GM19351 (cell line): Measurements from ENCODE around the gene PDCD1.
"Not testable (repeated sequence)": the region's sequence is repeated elsewhere in the genome, so short reads cannot be mapped to it uniquely, and the experiment has no call there.

Source experiments
- ATAC-seq: cut with Tn5 transposase; IDR thresholded peaks from one replicate; pipeline ENCODE4 v1.9.1; 2021; ENCODE audit warnings: mild to moderate bottlenecking, moderate library complexity; ENCODE audit not compliant: unreplicated experiment

The PDCD1 gene

DNA sequence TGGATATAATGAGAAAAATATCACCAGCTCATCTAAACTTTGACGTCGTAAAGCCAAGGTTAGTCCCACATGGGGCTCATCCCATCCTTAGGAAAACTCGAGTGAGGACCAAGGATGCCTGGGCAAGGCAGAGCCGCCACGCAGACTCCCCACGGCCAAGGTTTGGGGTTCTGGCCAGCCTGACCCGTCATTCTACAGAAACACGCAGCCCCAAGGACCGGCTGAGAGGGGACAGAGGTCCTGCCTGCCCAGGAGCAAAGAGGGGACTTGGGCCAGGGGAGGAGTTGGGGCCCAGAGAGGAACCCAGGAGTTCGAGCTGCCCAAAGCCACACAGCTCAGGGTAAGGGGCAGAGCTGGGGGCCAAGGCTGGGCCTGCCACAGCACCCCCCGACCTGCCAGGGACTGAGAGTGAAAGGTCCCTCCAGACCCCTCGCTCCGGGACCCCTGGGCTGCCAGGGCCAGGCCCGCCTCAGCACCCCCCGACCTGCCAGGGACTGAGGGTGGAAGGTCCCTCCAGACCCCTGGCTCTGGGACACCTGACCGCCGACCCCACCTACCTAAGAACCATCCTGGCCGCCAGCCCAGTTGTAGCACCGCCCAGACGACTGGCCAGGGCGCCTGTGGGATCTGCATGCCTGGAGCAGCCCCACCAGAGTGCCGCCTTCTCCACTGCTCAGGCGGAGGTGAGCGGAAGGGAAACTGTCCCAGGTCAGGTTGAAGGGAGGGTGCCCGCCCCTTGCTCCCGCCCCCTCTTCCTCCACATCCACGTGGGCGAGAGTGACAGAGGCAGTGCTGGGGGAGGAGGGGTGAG is at the start of gene PDCD1:
PDCD1 (minus strand) TSS at position 689 of the 811 bp plus-strand sequence; CDS start at position 633, 56 bp downstream.
- ATAC-seq, result no peak

DNA sequence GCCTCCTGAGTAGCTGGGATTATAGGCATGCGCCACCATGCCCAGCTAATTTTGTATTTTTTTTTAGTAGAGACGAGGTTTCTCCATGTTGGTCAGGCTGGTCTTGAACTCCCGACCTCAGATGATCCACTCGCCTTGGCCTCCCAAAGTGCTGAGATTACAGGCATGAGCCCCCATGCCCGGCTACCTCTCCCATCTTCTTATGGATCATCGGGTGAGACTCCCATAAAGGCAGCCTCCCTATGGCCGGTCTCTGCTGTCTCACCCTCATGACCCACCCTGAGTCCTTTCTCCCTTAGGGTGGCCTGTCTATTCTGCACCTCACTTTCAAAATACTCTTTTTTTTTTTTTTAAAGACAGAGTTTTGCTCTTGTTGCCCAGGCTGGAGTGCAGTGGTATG is 49.1 kb upstream of the PDCD1 start:
- not testable (repeated sequence) for ATAC-seq

DNA sequence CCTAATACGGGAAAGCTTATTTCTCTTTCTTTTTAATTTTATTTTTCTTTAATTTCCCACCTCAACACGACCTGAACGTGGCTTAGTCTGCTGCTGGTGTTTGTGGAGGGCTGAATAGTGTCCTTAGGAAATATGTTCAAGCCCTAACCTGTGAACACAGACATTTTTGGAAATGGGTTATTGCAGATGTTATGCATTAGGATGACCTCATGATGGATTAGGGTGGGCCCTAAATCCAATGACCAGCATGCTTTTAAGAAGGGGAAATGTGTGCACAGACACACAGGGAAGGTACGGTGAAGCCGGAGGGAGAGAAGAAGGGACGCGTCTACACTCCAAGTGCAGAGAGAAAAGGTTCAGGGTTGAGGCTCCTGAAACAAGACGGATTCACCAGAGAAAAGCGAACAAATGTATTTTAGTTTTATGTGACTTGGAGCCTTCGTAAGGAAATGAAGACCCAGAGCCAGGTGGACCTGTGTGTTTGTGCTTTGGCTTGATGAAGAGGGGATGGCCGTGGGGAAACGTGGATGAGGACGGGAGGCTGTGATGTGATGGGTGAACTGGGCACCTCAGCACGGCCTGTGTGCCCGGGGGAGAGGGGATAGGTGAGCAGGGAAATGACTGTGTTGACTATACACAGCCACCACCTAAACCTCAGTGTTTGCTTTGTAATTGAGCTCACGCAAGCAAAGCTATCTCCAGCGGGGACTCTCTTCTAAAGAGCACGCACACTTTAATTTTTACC is 48.3 kb upstream of the PDCD1 start:
- ATAC-seq, result no peak

DNA sequence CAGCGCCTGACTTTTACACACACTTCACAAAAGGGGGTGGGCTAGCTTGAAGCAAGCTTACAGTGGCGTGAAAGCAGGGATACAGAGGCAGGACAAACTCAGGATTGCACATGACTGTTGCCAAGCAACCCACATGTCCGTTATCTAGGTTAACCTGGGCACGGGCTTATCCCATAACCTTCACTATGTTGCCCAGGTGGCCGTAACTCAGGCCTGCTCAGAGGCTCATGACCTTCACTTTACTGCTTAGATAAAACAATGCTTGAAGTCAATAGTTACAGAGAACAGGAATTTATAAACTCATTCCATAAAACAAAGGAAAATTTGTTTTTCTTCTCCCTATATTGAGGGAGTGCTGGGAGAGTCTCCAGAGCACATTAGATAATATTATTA is 47.7 kb upstream of the PDCD1 start:
- ATAC-seq, result not testable (repeated sequence)

DNA sequence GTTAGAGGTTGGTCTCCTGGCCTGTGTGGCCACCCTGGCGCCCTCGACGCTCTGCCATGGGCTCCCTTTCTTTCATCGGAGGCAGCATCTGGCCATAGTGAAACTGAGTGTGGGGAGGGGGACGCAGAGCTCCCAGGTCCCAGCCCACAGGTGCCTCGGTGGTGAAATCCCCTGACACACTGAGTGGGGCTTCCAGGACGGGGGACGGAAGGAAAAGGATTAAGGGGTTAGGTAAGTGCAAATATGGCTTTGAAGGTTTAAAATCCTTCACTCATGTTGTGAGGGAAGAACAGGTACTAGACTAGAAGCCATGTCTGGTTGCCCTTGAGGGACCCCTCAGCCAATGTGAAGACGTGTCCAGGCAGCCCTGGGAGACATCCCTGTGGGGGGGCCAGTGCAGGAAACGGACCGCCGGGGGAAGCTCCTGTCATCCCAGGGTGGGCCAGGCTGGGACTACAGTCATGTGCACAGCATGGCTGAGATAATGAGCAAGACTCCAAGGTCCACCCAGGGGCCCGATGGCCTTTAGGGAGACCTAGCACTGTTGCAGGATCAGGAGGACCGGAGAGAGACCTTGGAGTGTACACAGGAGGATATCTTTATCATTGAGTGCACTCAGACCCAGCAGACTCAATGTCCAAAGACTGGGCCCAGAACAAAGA is 47.2 kb upstream of the PDCD1 start:
- ATAC-seq, result no peak

DNA sequence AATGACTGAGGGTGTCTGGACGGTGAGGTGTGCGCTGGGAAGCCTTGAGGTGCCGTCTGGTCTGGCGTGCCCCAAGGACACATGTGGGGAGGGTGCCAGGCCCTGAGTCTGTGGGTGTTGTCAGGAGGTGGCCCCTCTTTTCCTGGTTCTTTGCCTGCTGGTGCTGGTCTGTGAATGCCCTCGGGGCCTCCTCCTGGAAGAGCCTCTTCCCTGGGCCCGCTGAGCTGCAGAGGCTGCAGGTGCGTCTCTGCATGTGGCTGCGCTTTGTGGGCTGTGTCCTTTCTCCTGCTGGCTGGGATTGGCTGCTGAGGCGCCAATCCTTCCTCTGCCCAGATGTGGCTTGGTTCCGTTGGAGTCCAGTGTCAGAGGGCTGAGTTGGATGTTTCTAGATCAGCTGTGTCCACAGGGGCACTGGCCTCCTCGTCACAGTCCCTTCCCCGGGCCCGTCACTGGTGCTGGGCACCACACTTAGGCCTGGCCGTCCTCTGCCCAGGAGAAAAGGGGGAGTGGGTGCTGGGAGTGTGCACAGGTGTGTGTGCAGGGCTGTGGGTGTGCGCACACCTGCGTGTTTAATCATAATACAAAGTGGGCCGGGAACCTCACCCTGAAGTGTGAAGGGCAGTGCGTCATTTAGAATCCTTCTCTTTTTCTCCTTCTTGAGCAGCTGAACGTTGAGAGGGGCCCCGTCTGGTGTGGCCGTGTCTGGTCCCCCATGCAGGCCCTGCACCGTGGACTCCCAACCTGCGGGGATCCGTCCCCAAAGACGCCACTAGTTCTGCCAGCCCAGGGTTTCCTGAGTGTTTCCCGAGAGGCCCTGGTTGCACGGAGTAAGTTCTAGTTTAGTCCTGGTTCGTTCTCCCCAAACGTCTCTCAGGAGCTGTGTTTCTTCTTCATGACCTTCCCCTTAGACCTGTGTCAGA is 46.4 kb upstream of the PDCD1 start:
- no peak for ATAC-seq

DNA sequence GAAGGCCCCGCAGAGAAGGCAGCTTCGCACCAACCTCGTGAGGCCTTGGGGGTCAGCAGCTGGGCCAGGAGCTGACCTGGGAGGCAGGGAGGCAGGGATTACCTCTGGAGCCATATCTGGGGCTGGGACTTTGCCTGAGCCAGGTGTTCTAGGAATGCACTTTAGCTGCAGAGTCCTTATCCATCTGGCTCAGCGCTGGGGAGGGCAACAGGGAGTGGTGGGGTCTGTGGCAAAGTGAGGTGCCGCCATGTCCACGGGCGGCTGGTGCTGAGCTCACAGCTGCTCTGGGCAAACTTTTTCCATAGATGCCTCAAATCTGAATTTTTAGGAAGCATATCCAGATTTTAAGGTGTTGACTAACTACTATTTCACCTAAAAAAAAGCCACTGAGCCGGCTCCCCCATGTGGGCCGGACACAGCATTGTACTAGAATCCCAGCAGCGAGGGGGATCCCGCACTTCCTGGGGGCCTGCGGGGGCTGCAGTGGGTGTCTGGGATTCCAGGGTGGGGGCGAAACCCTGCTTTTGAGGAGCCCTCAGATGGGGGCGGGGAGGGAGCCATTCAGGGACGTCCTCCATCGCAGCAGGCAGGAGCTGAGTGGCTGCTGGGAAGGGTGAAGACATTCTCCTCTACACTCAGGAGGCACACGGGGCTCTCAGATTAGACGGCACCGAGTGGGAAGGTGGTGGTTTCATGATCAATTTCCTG is 45.5 kb upstream of the PDCD1 start:
- no peak for ATAC-seq

DNA sequence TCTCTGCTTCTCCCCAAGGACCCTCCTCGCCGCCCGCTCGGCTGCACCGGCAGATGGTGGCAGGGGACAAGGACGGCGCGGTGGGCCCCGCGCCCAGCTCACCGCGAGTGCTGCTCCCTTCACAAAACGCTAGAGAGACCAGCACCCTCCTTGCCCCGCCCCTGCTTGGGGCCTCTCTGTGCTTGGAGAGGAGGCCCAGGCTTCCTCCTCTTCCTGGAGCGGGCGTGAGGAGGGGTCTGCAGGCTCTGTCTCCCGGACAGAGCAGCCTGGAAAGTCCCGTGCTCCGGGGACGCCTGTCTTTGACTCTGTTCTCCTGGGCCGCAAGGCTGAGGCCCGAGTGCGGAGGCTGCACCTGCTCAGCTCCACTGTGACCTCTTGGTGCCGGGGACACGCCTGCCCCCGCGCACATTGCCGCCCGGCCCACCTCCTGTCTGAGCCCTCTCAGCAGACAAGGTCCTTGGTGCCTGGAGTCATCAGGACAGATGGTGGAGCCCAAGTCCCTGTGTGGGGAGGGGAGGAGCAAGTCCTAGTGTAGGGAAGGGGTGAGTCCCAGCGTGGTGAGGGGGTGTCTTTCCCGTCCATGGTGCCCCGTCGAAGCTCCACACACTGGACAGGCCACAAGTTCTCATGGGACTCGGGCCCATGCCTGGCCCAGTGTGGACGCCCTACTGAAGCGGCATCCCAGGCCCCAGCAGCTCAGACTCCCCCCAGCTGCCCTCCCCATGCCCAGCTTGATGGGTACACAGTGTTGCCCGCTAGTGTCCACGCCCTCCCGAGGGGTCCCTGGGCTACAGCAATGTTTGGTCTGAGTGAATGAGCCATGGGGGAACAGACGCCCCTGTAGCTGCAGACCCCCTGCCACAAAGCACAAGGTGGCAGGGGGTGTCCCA is 44.7 kb upstream of the PDCD1 start:
- ATAC-seq, result no peak

DNA sequence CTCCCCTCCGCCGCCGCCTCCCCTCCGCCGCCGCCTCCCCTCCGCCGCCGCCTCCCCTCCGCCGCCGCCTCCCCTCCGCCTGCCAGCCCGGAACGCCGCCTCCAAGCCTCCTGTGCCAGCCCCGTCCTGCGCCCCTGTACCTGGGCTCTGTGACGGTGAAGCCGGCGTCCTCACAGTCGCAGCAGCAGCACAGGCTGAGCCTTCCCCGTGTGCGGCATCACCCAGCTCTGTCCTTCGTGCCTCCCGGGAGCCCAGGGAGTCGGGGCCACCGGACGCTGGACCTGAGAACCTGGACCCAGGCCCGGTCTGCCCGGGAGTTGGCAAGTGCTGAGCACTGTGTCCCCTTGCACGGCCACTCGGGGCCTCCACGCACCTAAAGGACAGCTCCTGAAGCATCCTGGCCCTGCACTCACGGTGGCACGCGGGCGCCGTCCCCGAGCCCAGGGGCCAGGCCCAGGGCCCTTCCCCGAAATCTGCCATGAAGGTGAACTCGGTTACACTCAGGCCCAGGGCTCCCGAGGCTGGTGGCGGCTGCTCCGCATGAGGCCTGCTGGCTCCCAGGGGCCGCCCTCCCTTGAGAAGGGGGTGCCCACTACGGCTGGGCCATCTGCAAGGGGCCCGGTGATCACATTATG is 43.8 kb upstream of the PDCD1 start:
- no peak for ATAC-seq

DNA sequence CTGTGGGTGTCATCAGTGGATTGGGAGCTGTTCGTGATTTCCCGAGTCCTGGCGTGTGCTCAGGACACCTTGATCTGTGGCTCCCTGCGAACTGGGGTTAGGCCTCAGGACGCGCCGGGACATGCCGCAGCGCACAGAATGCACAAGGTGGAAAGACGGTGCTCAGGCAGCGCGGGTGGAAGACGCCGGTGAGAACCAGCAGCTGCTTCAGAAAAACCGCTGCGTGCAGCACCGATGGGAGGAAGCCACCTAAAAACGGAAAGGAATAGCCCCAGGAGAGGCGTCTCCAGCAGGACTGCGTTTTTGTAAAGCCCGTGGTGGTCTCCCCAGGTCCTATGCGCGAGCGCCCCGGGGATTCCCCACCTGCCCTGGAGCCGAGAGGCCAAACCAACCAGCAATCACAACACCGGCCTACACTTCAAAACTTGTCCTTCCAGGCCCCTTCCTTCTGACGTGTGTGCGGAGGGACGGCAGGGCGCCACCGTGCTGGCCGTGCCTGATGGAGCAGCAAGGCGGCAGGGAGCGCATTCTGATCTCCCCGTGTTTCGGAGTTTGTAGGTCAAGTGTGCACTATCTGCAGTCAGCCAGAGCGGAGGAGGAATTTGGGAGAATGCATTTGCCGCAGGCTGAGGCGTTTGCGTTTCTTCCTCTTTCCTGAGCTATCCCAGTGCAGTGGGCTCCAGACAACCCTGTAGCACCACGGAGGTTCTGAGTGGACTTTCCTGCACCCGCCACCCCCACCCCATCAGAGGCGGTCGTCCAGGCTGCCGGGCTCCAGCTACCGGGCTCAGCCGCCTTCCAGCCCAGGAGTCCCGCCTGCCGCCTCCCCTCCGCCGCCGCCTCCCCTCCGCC is 43.0 kb upstream of the PDCD1 start:
- no peak for ATAC-seq

DNA sequence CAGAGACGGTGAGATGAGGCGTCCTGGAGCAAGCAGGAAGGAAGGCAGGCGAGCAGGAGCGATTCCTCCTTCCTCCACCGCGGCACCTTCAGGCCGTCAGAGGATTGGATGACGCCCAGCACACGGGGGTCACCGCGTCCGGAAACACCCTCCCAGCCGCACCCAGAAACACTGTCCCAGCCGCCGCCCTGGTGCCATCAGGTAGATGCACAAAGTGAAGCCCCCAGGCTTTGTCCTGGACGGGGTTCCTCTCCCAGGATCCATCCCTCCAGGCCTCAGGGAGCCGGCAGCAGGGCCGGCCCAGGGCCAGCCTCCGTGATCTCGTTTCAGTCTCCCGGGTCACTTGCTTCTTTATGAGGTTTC is 42.3 kb upstream of the PDCD1 start:
- no peak for ATAC-seq

DNA sequence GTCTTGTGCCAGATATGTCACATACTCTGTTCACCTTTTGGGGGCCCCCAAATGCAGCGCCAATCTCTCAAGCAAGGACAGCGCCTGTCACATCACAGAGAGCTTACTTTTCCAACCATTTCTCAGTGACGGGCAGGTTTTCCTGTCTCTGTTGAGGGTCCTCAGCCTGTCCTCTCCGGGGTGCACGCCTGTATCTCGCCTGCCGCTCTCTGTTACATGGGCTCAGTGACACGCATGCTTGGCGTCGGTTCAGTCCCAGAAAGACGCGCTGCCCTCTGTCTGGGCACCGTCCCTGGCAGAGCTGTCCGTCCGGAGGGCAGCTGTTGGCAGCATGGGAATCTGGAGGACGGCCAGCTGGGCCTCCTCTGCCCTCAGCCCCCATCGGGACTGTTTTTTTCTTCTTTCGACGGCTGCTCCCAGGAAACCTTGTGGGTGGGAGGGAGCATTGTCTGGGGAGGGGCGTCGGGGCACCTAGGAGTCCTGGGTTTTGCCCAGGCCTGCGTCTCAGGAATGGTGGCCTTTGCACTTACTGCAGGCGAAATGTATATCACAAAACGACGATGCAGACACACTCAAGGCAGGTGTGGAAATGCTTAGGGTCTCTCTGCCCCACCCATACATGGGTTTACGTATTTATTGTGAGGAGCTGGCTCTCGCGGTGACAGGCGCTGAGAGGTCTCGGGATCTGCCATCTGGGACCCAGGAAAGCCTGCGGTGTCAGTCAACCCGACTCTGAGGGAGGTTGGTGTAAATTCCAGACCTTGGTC is 41.7 kb upstream of the PDCD1 start:
- ATAC-seq, result no peak

DNA sequence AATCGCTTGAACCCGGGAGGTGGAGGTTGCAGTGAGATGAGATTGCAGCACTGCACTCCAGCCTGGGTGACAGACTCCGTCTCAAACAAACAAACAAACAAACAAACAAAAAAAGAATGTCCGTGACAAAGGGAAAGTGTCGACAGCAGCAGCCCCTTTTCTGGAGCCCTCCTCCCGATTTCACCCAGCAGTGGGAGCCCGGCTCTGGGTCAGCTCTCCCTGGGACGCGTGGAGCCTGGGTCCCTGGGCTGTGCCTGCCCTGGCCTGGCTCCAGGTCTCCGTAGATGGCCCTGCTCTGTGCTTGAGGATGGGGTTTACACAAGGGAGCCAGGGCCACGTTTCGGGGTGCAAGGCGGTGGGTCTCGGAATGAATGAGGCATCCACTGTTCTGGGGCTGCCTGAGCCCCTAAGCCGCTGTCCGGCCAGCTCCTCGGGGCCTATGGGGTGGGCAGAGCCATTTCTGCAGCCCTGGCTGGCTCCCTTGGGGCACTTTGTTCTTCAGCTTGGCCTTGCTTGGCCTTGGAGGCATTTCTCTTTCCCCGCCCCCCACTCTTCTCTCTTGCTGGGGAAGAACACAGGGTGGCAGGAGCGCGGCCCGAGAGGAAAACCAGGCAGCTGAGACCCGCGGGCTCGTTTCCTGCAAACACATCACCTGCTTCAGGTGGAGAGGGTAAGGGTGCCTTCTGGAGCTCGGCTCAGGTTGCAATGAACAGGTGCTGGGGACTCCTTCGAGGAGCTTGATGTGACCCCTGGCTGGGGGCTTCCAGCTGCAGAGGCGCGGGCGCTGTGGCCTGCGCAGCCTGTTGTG is 40.0 kb upstream of the PDCD1 start:
- no peak for ATAC-seq

DNA sequence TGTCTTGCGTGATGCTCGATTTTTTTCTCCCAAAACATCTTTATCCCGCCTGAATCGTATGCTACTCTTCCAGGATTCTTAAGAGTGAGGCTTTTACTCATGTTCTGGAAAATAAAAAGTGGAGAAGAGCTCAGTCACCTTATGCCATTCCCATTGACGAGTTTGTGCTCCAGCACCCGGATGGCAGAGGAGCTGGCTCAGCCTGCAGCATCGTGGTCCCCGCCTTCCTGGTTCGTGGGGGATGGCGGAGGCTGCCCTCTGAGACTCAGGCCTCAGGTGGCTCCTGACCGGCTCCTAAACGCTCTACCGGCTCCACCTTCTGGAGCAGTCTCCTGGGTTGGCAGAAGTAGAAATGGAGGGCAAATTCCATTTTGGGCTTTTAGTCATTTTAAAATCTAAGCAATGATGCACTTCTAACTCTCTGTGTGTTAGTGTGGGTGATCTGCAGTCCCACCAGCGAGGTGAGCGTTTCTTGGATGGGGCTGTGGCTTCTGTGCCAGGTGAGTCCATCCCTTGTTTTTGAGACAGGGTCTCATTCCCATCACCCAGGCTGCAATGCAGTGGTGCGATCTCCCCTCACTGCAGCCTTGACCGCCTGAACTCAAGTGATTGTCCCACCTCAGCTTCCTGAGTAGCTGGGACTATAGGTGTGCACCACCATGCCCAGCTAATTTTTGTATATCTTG is 38.7 kb upstream of the PDCD1 start:
- no peak for ATAC-seq

DNA sequence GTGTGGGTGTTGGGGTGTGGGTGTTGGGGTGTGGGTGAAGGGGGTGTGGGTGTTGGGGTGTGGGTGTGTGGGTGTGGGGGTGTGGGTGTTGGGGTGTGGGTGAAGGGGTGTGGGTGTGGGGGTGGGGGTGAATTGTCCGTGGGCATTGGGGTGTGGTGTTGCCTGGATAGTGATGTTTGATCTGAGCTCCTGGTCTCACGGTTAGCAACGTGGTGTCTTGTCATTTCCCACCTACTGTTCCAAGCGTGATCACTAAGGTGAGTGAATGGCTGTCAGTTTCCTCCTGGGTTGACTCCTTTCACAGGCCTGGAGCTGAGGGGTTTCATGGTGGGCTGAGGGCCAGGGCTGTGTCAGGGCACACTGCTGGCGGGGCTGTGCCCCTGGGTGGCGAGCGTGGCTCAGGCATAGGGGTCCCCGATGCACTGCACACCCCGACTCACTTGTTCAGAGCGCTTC is 38.1 kb upstream of the PDCD1 start:
- no peak for ATAC-seq
